OCI-LY7 (cell line): Measurements from ENCODE around the gene RPRD1B.
"Not testable (repeated sequence)": the region's sequence is repeated elsewhere in the genome, so short reads cannot be mapped to it uniquely, and the experiment has no call there.

ENCODE experiments used
- CTCF ChIP-seq: fragments of 200-600 bp; sonication (generic); conservative IDR thresholded peaks from 2 replicates; pipeline ENCODE4 v1.5.1; 2014; ENCODE audit warnings: mild to moderate bottlenecking, antibody characterized with exemption, low read length, moderate library complexity, mixed read lengths
- EZH2phosphoT487 ChIP-seq: fragments of 200-600 bp; sonication (generic); IDR thresholded peaks from 2 replicates; pipeline ENCODE4 v1.6.1; 2018; ENCODE audit warnings: low read depth, borderline replicate concordance, mild to moderate bottlenecking, mixed run types, antibody characterized with exemption, low read length, moderate library complexity, mixed read lengths

GRCh38 chr20:38107386-38107785, 73.8 kb downstream of the RPRD1B start:
- not testable (repeated sequence) for TF ChIP-seq CTCF, EZH2phosphoT487
